Peyer's patch (tissue), 4 donors: Measurements from ENCODE around the gene CHST1. TPM values are rescaled to one million over a fixed set of nuclear protein-coding genes. Genes with fewer than 3 reads are reported as not detected.

Source experiments
- DNase-seq, 3 donors: peaks; one replicate each; pipeline ENCODE4 v3.0.0-alpha.2; 2017 to 2019
- H3K27ac ChIP-seq, 4 donors: fragments of 200-600 bp; sonication (generic); one replicate each; pipeline ENCODE4 v1.5.1; 2016 to 2019
- H3K27me3 ChIP-seq, 2 donors: fragments of 200-600 bp; sonication (generic); one replicate each; pipeline ENCODE4 v1.5.1; 2019
- H3K36me3 ChIP-seq, 3 donors: fragments of 200-600 bp; sonication (generic); one replicate each; pipeline ENCODE4 v1.5.1; 2016 to 2019
- H3K4me1 ChIP-seq, 4 donors: fragments of 200-600 bp; sonication (generic); one replicate each; pipeline ENCODE4 v1.5.1; 2016 to 2019
- H3K4me3 ChIP-seq, 4 donors: fragments of 200-600 bp; sonication (generic); 1 replicate in 3 of 4; 2 replicates in 1 of 4; pipeline ENCODE4 v1.5.1; 2016 to 2019; ENCODE audit warnings: mild to moderate bottlenecking in 1 of 4
- H3K9me3 ChIP-seq, 4 donors: fragments of 200-600 bp; sonication (generic); one replicate each; pipeline ENCODE4 v1.5.1; 2016 to 2019; ENCODE audit warnings: mild to moderate bottlenecking in 1 of 4
- POLR2A ChIP-seq, 2 donors: fragments of 450-650 bp; IDR thresholded peaks; one replicate each; pipeline ENCODE4 v1.5.1; 2017; ENCODE audit warnings: antibody characterized with exemption in 2 of 2, mild to moderate bottlenecking in 2 of 2, moderate library complexity in 2 of 2
- total RNA-seq, 4 donors: library from RNA; depleted of rRNA; stranded (reverse); fragments of >200 nt; gene quantifications; one replicate each; pipeline ENCODE4 v1.1.0, GENCODE V29; 2016
- TF ChIP-seq, protein P1 (sequence below), 6 experiments: fragments of 450-650 bp in 4 of 6; fragments of 200-600 bp in 2 of 6; sonication (generic) in 1 of 6; IDR thresholded peaks; one replicate each; pipeline ENCODE4 v1.5.1; 2017 to 2019; ENCODE audit warnings: antibody characterized with exemption in 6 of 6, mild to moderate bottlenecking in 3 of 6, moderate library complexity in 1 of 6

Gene CHST1, protein sequence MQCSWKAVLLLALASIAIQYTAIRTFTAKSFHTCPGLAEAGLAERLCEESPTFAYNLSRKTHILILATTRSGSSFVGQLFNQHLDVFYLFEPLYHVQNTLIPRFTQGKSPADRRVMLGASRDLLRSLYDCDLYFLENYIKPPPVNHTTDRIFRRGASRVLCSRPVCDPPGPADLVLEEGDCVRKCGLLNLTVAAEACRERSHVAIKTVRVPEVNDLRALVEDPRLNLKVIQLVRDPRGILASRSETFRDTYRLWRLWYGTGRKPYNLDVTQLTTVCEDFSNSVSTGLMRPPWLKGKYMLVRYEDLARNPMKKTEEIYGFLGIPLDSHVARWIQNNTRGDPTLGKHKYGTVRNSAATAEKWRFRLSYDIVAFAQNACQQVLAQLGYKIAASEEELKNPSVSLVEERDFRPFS
- total RNA-seq, result 10 to 100 TPM in 1 of 4 donors, 1 to 10 TPM in 2, under 1 TPM in 1; 0.53 to 11.6 (median 1.4) TPM

DNA sequence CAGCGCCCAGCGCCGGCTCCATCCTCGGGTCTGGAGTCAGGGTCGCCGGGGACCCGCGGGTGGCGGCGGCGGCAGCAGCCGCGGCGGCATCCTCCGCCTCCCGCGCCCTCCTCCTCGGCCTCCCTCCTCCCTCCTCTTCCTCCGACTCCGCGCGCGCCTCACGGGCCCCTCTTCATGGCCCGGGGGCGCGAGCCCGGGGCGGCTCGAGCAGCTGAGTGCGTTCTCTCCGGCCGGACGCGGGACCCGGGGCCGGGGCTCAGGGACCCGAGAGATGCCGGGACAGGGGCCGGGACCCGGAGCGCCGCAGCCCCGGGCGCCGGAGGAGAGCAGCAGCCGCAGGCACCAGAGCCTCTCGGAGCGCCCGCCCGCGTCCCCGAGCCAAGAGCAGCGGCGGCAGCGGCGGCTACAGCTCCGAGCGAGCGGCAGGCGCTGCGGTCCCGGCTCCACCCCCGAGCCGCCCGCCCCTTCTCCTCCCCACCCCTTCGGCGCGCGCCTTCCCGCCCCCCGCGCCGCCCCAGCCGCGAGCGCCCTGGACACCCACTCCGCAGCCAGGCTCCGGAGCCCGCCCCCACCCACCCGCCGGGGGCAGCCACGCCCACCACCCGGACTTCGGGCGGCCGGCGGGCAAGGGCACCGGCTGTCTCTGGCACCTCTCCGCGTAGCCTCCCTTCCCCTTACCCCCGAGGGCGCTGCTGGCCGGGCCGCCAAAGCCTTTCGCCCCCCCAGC lies at the start of gene CHST1:
CHST1 (minus strand) TSS at position 417 of the 727 bp plus-strand sequence. CDS start 14,699 bp downstream, outside the sequence.
- no peaks in the 10 kb centered on the region for H3K9me3 ChIP-seq
- H3K4me3 ChIP-seq, result peak within 1 kb of the TSS; percentile 30 to 74 (median 56)
- H3K27me3 ChIP-seq, result peaks cover 0 to 31% of the 10 kb centered on the region in 2 donors
- H3K4me1 ChIP-seq, result peaks cover 0 to 22% (median 8%) of the 10 kb centered on the region in 4 donors
- H3K36me3 ChIP-seq, result no peaks in the 10 kb centered on the region
- no peak for TF ChIP-seq POLR2A (IDR thresholded peaks at IDR 0.05)
- TF ChIP-seq, protein P1, sequence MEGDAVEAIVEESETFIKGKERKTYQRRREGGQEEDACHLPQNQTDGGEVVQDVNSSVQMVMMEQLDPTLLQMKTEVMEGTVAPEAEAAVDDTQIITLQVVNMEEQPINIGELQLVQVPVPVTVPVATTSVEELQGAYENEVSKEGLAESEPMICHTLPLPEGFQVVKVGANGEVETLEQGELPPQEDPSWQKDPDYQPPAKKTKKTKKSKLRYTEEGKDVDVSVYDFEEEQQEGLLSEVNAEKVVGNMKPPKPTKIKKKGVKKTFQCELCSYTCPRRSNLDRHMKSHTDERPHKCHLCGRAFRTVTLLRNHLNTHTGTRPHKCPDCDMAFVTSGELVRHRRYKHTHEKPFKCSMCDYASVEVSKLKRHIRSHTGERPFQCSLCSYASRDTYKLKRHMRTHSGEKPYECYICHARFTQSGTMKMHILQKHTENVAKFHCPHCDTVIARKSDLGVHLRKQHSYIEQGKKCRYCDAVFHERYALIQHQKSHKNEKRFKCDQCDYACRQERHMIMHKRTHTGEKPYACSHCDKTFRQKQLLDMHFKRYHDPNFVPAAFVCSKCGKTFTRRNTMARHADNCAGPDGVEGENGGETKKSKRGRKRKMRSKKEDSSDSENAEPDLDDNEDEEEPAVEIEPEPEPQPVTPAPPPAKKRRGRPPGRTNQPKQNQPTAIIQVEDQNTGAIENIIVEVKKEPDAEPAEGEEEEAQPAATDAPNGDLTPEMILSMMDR (IDR thresholded peaks at IDR 0.05), result no peak
- H3K27ac ChIP-seq, result peak within 1 kb of the TSS in 3 of 4 donors; percentile 31 to 52 (median 39)
- DNase-seq, result peak in 2 of 3 donors; percentile 56 to 60

DNA sequence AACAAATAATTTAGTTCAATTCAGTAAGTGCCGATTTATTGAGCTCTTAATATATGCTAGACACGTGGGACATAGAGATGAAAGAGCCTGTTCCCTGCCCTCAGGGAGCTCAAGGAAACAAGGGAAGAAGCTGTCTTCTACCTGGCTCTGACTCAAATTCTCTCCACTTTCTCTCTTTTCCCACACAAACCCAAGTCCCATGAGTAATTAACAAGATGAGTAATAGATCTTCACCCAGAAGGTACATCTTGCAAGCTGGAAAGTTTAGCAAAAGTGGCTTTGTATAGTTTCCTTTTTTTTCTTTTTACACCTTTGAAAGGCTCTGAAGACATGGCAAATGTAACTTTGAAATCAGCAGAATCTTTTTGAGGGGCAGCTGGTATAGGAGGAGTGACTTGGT lies 48.2 kb upstream of the CHST1 start:
- Histone ChIP-seq H3K27me3 (no peaks in the 10 kb centered on the region), H3K4me3 (no peak overlapping the region), H3K36me3 (no peaks in the 10 kb centered on the region), H3K27ac (no peak overlapping the region), H3K4me1 (no peaks in the 10 kb centered on the region), H3K9me3 (no peaks in the 10 kb centered on the region)
- TF ChIP-seq, protein P1 (IDR thresholded peaks at IDR 0.05), result no peak
- no peak for TF ChIP-seq POLR2A (IDR thresholded peaks at IDR 0.05)
- no peak for DNase-seq

DNA sequence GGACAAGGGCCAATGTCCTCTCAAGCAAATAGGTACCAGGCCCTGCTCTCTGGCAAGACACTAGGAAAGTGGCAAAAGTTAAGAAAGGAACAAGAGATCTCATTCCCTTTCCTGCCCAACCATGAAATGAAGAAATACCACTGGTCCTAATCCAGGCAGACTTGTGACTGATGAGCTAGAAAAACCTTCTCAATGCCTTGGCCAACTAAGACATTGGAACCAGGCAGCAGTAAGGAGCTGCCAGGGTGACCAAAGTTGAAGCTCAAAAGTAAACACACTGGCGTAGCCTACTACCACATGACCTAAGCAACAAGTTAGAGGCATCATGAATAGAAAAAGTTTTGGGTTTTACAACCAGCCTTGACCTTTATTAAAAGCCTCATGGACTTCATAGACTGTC lies 45.1 kb upstream of the CHST1 start:
- TF ChIP-seq, protein P1 (IDR thresholded peaks at IDR 0.05), result no peak
- no peak for TF ChIP-seq POLR2A (IDR thresholded peaks at IDR 0.05)
- DNase-seq, result no peak
- Histone ChIP-seq H3K36me3 (no peaks in the 10 kb centered on the region), H3K4me1 (no peaks in the 10 kb centered on the region), H3K27ac (no peak overlapping the region), H3K4me3 (no peak overlapping the region), H3K9me3 (no peaks in the 10 kb centered on the region), H3K27me3 (no peaks in the 10 kb centered on the region)

DNA sequence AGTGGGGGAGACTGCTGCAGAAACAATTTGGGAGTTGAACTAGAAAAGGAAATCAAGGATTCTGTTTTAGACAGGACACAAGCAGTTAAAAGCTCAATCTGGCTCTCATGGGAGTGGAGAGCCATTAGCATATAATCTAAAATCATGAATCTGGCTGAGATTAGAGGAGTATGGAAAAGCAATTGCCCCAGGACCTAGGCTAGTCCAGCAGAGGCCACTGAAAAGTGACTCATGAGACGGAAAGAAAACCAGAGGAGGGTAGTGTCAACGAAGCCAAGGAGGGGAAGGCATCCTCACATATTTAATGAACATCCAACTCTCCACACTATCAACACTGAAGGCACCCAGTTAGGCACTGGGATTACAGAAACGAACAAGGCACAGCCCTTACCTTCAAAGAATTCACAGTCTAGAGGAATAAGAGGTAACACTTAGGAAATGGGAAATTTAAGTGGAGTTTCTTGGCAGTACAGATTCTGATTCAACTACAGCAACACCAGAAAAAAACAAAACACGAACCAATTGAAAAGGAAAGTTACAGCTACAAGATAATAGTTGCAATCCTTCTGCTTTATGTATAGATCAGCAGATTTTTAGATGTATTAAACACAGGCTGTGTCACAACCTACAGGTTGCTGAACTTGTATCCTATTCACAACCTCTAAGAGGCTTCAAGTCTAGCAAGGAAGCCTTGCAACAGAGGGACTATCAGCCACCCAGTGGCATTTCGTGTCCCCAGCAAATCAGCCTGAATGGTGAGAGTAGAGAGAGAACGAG lies 43.7 kb upstream of the CHST1 start:
- Histone ChIP-seq H3K27me3 (no peaks in the 10 kb centered on the region), H3K36me3 (no peaks in the 10 kb centered on the region), H3K9me3 (no peaks in the 10 kb centered on the region), H3K4me3 (no peak overlapping the region), H3K4me1 (no peaks in the 10 kb centered on the region), H3K27ac (no peak overlapping the region)
- TF ChIP-seq, protein P1 (IDR thresholded peaks at IDR 0.05), result no peak
- TF ChIP-seq POLR2A (IDR thresholded peaks at IDR 0.05), result no peak
- no peak for DNase-seq

DNA sequence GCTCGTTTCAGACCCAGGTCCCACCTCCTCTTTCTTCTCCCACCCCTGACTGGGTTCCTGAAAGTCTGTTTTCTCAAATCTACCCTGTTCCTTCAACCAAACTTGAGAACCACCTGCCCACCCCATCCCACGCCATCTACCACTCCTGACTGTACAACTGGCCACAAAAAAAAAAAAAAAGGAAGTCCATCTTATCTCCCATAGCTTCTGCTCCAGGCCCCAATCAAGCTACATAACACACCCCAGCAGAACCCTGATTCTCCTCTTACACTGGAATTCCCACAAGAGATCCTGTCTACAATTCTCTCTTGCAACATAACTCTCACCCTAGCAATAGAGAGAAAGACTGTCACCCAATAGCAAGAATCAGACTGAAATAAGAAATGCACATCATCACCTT lies 39.2 kb upstream of the CHST1 start:
- no peak for DNase-seq
- Histone ChIP-seq H3K27ac (no peak overlapping the region), H3K4me3 (no peak overlapping the region), H3K36me3 (no peaks in the 10 kb centered on the region), H3K27me3 (no peaks in the 10 kb centered on the region), H3K9me3 (no peaks in the 10 kb centered on the region), H3K4me1 (no peaks in the 10 kb centered on the region)
- TF ChIP-seq, protein P1 (IDR thresholded peaks at IDR 0.05), result no peak
- TF ChIP-seq POLR2A (IDR thresholded peaks at IDR 0.05), result no peak
